Measurements from ENCODE around the gene WWTR1. TPM values are rescaled to one million over a fixed set of nuclear protein-coding genes. Genes with fewer than 3 reads are reported as not detected.

The WWTR1 gene
- polyA plus RNA-seq, 1 experiment, result 164 TPM

DNA sequence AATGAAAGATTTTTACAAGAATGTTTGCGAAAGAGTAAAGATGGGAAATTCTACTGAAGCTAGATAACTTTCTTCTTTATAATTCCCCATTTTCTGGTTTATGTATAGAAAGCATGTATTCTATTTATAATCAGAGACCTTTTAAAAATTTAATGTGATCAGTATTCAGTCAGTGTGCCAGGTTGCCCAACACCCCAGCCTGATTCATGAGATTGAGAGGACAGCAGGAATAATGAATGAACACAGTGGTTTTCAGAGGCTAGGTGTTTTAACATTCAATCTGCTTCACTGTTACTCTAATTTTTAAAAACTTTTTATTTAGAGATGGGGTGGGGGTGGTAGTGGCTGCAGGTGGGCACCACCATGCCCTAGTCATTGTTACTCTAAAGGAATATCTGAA lies 4.7 kb downstream of the WWTR1 start:
- CTCF ChIA-PET, result interaction anchor here (0.6 to 2.2 kb wide), 6 partner anchors 17 to 131 kb away, joined by 3 to 13 read pairs (median 4); no protein-coding TSS in a partner anchor
- DNase-seq (ENCODE audit: low read depth, low spot score), result no peak
- no peaks in the 10 kb centered on the region for H3K27me3 ChIP-seq (ENCODE audit: control insufficient read depth, insufficient read depth, low read length)
- peak overlapping the region; percentile 8 for H3K4me3 ChIP-seq (ENCODE audit: low read depth, low read length)
- TF ChIP-seq, protein P1, sequence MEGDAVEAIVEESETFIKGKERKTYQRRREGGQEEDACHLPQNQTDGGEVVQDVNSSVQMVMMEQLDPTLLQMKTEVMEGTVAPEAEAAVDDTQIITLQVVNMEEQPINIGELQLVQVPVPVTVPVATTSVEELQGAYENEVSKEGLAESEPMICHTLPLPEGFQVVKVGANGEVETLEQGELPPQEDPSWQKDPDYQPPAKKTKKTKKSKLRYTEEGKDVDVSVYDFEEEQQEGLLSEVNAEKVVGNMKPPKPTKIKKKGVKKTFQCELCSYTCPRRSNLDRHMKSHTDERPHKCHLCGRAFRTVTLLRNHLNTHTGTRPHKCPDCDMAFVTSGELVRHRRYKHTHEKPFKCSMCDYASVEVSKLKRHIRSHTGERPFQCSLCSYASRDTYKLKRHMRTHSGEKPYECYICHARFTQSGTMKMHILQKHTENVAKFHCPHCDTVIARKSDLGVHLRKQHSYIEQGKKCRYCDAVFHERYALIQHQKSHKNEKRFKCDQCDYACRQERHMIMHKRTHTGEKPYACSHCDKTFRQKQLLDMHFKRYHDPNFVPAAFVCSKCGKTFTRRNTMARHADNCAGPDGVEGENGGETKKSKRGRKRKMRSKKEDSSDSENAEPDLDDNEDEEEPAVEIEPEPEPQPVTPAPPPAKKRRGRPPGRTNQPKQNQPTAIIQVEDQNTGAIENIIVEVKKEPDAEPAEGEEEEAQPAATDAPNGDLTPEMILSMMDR (IDR thresholded peaks at IDR 0.05; ENCODE audit: low read depth, low read length), result no peak
- POLR2A ChIA-PET, result interaction anchor here (1.2 to 1.4 kb wide), 2 partner anchors 15 to 99 kb away, joined by 3 to 4 read pairs; no protein-coding TSS in a partner anchor
- H3K27ac ChIP-seq (ENCODE audit: low read depth, low read length), result no peak overlapping the region
- H3K9me3 ChIP-seq (ENCODE audit: control insufficient read depth, insufficient read depth, low read length), result no peaks in the 10 kb centered on the region; the same call in 1 of the 2 replicates

DNA sequence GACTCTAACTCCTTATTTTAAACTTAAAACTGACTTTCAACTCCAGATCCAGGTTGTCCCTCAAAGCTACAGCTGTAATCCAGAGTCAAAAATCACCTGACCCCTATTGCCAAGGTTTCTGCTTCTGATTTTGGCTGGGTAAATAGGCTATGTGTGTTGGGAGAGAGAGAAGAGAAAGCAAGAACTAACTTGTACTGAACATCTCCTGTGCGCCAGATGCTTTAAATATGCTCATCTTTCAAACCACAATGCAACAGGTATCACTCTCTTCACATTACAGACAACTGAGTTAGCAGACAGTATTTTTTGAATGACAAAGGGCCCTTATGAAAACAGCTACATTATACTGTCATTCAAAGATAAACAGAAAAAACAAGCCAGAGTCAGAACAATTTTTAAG lies 7.0 kb downstream of the WWTR1 start:
- TF ChIP-seq, protein P1 (IDR thresholded peaks at IDR 0.05; ENCODE audit: low read depth, low read length), result no peak
- no peak for DNase-seq (ENCODE audit: low read depth, low spot score)
- Histone ChIP-seq H3K27ac (ENCODE audit: low read depth, low read length) (no peak overlapping the region), H3K27me3 (ENCODE audit: control insufficient read depth, insufficient read depth, low read length) (no peaks in the 10 kb centered on the region), H3K4me3 (ENCODE audit: low read depth, low read length) (no peak overlapping the region), H3K9me3 (ENCODE audit: control insufficient read depth, insufficient read depth, low read length) (no peaks in the 10 kb centered on the region)
- ChIA-PET CTCF (no interaction called here), POLR2A (no interaction called here)

GRCh38 chr3:149648525-149648924 lies 9.3 kb downstream of the WWTR1 start:
- no peaks in the 10 kb centered on the region for H3K9me3 ChIP-seq (ENCODE audit: control insufficient read depth, insufficient read depth, low read length)
- POLR2A ChIA-PET, result interaction anchor here (0.7 to 2.6 kb wide), 2 partner anchors 9 to 67 kb away, joined by 3 to 15 read pairs; partner anchors contain the start of gene WWTR1
- DNase-seq (ENCODE audit: low read depth, low spot score), result no peak
- CTCF ChIA-PET, result interaction anchor here (1.1 to 1.9 kb wide), 3 partner anchors 68 to 118 kb away, joined by 3 to 7 read pairs (median 4); no protein-coding TSS in a partner anchor
- H3K4me3 ChIP-seq (ENCODE audit: low read depth, low read length), result no peak overlapping the region
- TF ChIP-seq, protein P1 (IDR thresholded peaks at IDR 0.05; ENCODE audit: low read depth, low read length), result no peak
- no peak overlapping the region for H3K27ac ChIP-seq (ENCODE audit: low read depth, low read length)
- no peaks in the 10 kb centered on the region for H3K27me3 ChIP-seq (ENCODE audit: control insufficient read depth, insufficient read depth, low read length)

- CTCF ChIA-PET, result interaction anchor here (1.9 kb wide), 1 partner anchor 117 kb away, joined by 7 read pairs; no protein-coding TSS in a partner anchor
- DNase-seq (ENCODE audit: low read depth, low spot score), result no peak
- POLR2A ChIA-PET, result interaction anchor here (0.6 to 2.6 kb wide), 2 partner anchors 10 to 44 kb away, joined by 3 to 15 read pairs; partner anchors contain the start of gene WWTR1
Measured at GRCh38 chr3:149647812-149648211, 10.0 kb downstream of the WWTR1 start.

GRCh38 chr3:149647285-149647684 lies 10.5 kb downstream of the WWTR1 start:
- CTCF ChIA-PET, result no interaction called here
- no peaks in the 10 kb centered on the region for H3K27me3 ChIP-seq (ENCODE audit: control insufficient read depth, insufficient read depth, low read length)
- TF ChIP-seq, protein P1 (IDR thresholded peaks at IDR 0.05; ENCODE audit: low read depth, low read length), result no peak
- POLR2A ChIA-PET, result interaction anchor here (0.6 to 2.6 kb wide), 2 partner anchors 10 to 44 kb away, joined by 3 to 15 read pairs; partner anchors contain the start of gene WWTR1
- no peak overlapping the region for H3K4me3 ChIP-seq (ENCODE audit: low read depth, low read length)
- no peaks in the 10 kb centered on the region for H3K9me3 ChIP-seq (ENCODE audit: control insufficient read depth, insufficient read depth, low read length)
- DNase-seq (ENCODE audit: low read depth, low spot score), result no peak
- H3K27ac ChIP-seq (ENCODE audit: low read depth, low read length), result no peak overlapping the region

More at GRCh38 chr3:149647812-149648211, 10.0 kb downstream of the WWTR1 start:
- Histone ChIP-seq H3K4me3 (ENCODE audit: low read depth, low read length) (no peak overlapping the region), H3K9me3 (ENCODE audit: control insufficient read depth, insufficient read depth, low read length) (no peaks in the 10 kb centered on the region), H3K27me3 (ENCODE audit: control insufficient read depth, insufficient read depth, low read length) (no peaks in the 10 kb centered on the region), H3K27ac (ENCODE audit: low read depth, low read length) (no peak overlapping the region)
- TF ChIP-seq, protein P1 (IDR thresholded peaks at IDR 0.05; ENCODE audit: low read depth, low read length), result no peak
